HCT116 (cell line): Measurements from ENCODE around the gene RNF222. TPM values are rescaled to one million over a fixed set of nuclear protein-coding genes. Genes with fewer than 3 reads are reported as not detected.
"Not testable (repeated sequence)": the region's sequence is repeated elsewhere in the genome, so short reads cannot be mapped to it uniquely, and the experiment has no call there.

Experiments used
- ATAC-seq: fragments of 200-7000 bp; cut with Tn5 transposase; 2 replicates; pipeline ENCODE4 v1.9.1; 2020; ENCODE audit warnings: mild to moderate bottlenecking, moderate library complexity
- BruUV-seq: library from RNA; stranded (reverse); fragments of 400-500 nt; replicated peaks from 2 replicates; lab custom pipeline; 2021; lab: Mats Ljungman, UMichigan
- CTCF ChIA-PET: fragments of 300-600 bp; sonication (Branson Sonifier 250); formaldehyde crosslinking; loops from one replicate; lab custom pipeline; 2021; ENCODE audit warnings: antibody characterized with exemption; lab: Charles Lee
- POLR2A ChIA-PET: fragments of 300-600, 350-600 bp; sonication (Branson Sonifier 250); formaldehyde crosslinking; loops from one replicate; lab custom pipeline; 2021; ENCODE audit warnings: antibody characterized with exemption; lab: Charles Lee
- RAD21 ChIA-PET, 2 experiments: fragments of 300-600 bp; sonication (Branson Sonifier 250); formaldehyde crosslinking; loops; one replicate each; lab custom pipeline; 2023; ENCODE audit warnings: low total read pairs in 2 of 2; ENCODE audit not compliant: uncharacterized antibody in 2 of 2, unreplicated experiment in 2 of 2, low non-redundant PET in 1 of 2; lab: Charles Lee
- DNase-seq: peaks from one replicate; pipeline ENCODE4 v3.0.0-alpha.2; 2010; ENCODE audit warnings: low read depth, low spot score
- H2AFZ ChIP-seq: fragments of 200-600 bp; shearing (Covaris generic), sonication (generic); 2 replicates; pipeline ENCODE4 v1.6.1; 2017; ENCODE audit warnings: low read depth, mixed run types, mixed read lengths, antibody characterized with exemption, low read length; ENCODE audit not compliant: poor library complexity, severe bottlenecking
- H3K27ac ChIP-seq: 2 replicates; pipeline ENCODE4 v1.5.1; 2012; ENCODE audit warnings: low read depth, low read length
- H3K27me3 ChIP-seq: fragments of 200-600 bp; sonication (generic); 2 replicates; pipeline ENCODE4 v1.6.1; 2016; ENCODE audit warnings: mixed run types, low read length, mixed read lengths; ENCODE audit not compliant: insufficient read depth
- H3K36me3 ChIP-seq, 2 experiments: fragments of 200-500 bp in 1 of 2; fragments of 200-600 bp in 1 of 2; sonication (Bioruptor generic) in 1 of 2; sonication (generic) in 1 of 2; 2 replicates each; pipeline versions ENCODE4 v1.5.1 to v1.6.1; 2014 to 2016; ENCODE audit warnings: low read length in 2 of 2, inconsistent platforms in 1 of 2, mixed read lengths in 1 of 2, mixed run types in 1 of 2; ENCODE audit not compliant: insufficient read depth in 2 of 2, control insufficient read depth in 1 of 2
- H3K4me1 ChIP-seq, 2 experiments: fragments of 200-600 bp in 1 of 2; sonication (generic) in 1 of 2; 2 replicates each; pipeline versions ENCODE4 v1.5.1 to v1.6.1; 2012 to 2017; ENCODE audit warnings: low read length in 2 of 2, inconsistent platforms in 1 of 2, mild to moderate bottlenecking in 1 of 2, mixed read lengths in 1 of 2, mixed run types in 1 of 2, moderate library complexity in 1 of 2; ENCODE audit not compliant: insufficient read depth in 2 of 2, control insufficient read depth in 1 of 2
- H3K4me2 ChIP-seq: fragments of 200-600 bp; sonication (generic); 2 replicates; pipeline ENCODE4 v1.6.1; 2017; ENCODE audit warnings: mixed run types, low read length, mixed read lengths
- H3K4me3 ChIP-seq, 2 experiments: fragments of 200-600 bp in 1 of 2; sonication (generic) in 1 of 2; replicated peaks in 1 of 2; 2 replicates each; pipeline ENCODE4 v1.5.1; 2011 to 2016; ENCODE audit warnings: low read length in 2 of 2, control low read depth in 1 of 2, low read depth in 1 of 2, mild to moderate bottlenecking in 1 of 2, mixed read lengths in 1 of 2, mixed run types in 1 of 2
- H3K79me2 ChIP-seq: fragments of 200-600 bp; sonication (generic); 2 replicates; pipeline ENCODE4 v1.6.1; 2017; ENCODE audit warnings: mild to moderate bottlenecking, mixed run types, low read length, moderate library complexity, mixed read lengths; ENCODE audit not compliant: insufficient read depth
- H3K9ac ChIP-seq: fragments of 200-600 bp; sonication (generic); 2 replicates; pipeline ENCODE4 v1.6.1; 2016; ENCODE audit warnings: low read length, mixed read lengths
- H3K9me2 ChIP-seq: fragments of 200-600 bp; sonication (generic), shearing (Covaris generic); 2 replicates; pipeline ENCODE4 v1.6.1; 2017; ENCODE audit warnings: mixed run types, mild to moderate bottlenecking, moderate library complexity; ENCODE audit not compliant: insufficient read depth
- H3K9me3 ChIP-seq, 2 experiments: fragments of 200-500 bp in 1 of 2; fragments of 200-600 bp in 1 of 2; sonication (Bioruptor generic) in 1 of 2; sonication (generic) in 1 of 2; 2 replicates each; pipeline ENCODE4 v1.6.1; 2014 to 2017; ENCODE audit warnings: low read length in 2 of 2, mixed read lengths in 2 of 2, inconsistent platforms in 1 of 2, low read depth in 1 of 2, mild to moderate bottlenecking in 1 of 2, mixed run types in 1 of 2, moderate library complexity in 1 of 2; ENCODE audit not compliant: control insufficient read depth in 1 of 2, insufficient read depth in 1 of 2
- H4K20me1 ChIP-seq: fragments of 200-600 bp; sonication (generic), shearing (Covaris generic); 2 replicates; pipeline ENCODE4 v1.6.1; 2017; ENCODE audit warnings: mixed run types, mild to moderate bottlenecking, moderate library complexity; ENCODE audit not compliant: insufficient read depth
- ATF3 ChIP-seq: IDR thresholded peaks from 2 replicates; pipeline ENCODE4 v1.6.1; 2012
- EGR1 ChIP-seq: IDR thresholded peaks from 2 replicates; pipeline ENCODE4 v1.6.1; 2012; ENCODE audit warnings: low read depth
- EZH2phosphoT487 ChIP-seq: fragments of 200-600 bp; IDR thresholded peaks from 2 replicates; pipeline ENCODE4 v1.6.1; 2018; ENCODE audit warnings: antibody characterized with exemption, borderline replicate concordance
- RAD21 ChIP-seq: IDR thresholded peaks from 2 replicates; pipeline ENCODE4 v1.6.1; 2012; ENCODE audit warnings: low read depth, mild to moderate bottlenecking
- intact Hi-C: fragments of 100-400 bp; cut with micrococcal nuclease; formaldehyde crosslinking; loops from 2 replicates; pipeline ENCODE4 v1.10.0; 2022
- total RNA-seq: library from RNA; stranded (reverse); gene quantifications from one replicate; pipeline ENCODE4 v1.2.1, GENCODE V29; 2021; ENCODE audit not compliant: unreplicated experiment

Gene RNF222
- total RNA-seq, 1 experiment from 2014 or later = not detected

- no peak for TF ChIP-seq EGR1
- TF ChIP-seq ATF3 = no peak
Measured at GRCh38 chr17:8401107-8401506, 3.5 kb upstream of the RNF222 start (continued).

GRCh38 chr17:8398980-8399379 lies 1.4 kb upstream of the RNF222 start:
- Histone ChIP-seq H3K79me2 (no peaks in the 10 kb centered on the region), H3K4me2 (no peak overlapping the region), H3K9me3 (no peaks in the 10 kb centered on the region), H3K9ac (no peak overlapping the region), H3K9me2 (no peaks in the 10 kb centered on the region), H3K36me3 (no peaks in the 10 kb centered on the region), H4K20me1 (no peaks in the 10 kb centered on the region), H3K27ac (no peak overlapping the region), H3K4me1 (peaks cover 0 to 14% of the 10 kb centered on the region in 2 experiments; a peak in 1 of 4 replicates), H2AFZ (no peak overlapping the region), H3K27me3 (no peaks in the 10 kb centered on the region), H3K4me3 (no peak overlapping the region)
- intact Hi-C loops = no loop called here
- RAD21 ChIA-PET = no interaction called here
- CTCF ChIA-PET = interaction anchor here (1.0 kb wide), 1 partner anchor 11 kb away, joined by 3 read pairs; no protein-coding TSS in a partner anchor
- POLR2A ChIA-PET = no interaction called here
- TF ChIP-seq EZH2phosphoT487 = no peak
- TF ChIP-seq RAD21 = no peak
- TF ChIP-seq ATF3 = no peak
- BruUV-seq = no TSS peak
- no peak for ATAC-seq
- no peak for DNase-seq

- H3K9me2 ChIP-seq, H3K27ac ChIP-seq, H3K79me2 ChIP-seq, BruUV-seq, H3K9me3 ChIP-seq, H3K36me3 ChIP-seq, H4K20me1 ChIP-seq, H3K4me3 ChIP-seq, ATAC-seq, DNase-seq, H3K9ac ChIP-seq, H3K27me3 ChIP-seq, RAD21 ChIA-PET, intact Hi-C loops, CTCF ChIA-PET, H2AFZ ChIP-seq, H3K4me2 ChIP-seq: not testable (repeated sequence)
- peaks cover 0 to 27% of the 10 kb centered on the region in 2 experiments; a peak in 2 of 4 replicates for H3K4me1 ChIP-seq
- POLR2A ChIA-PET = interaction anchor here (1.1 to 1.9 kb wide), 2 partner anchors 11 to 12 kb away, joined by 3 to 4 read pairs; no protein-coding TSS in a partner anchor
Measured at GRCh38 chr17:8394497-8394896, 3.1 kb downstream of the RNF222 start.
